Activated CD4-positive, alpha-beta T cell treated with anti-CD3 and anti-CD28 coated beads, Interleukin-2, amount 50 U/mL, for 48 hours (primary cell): ENCODE data around the gene GALNT18.

Experiments
- DNase-seq, 2 experiments: peaks; one replicate each; pipeline ENCODE4 v3.0.0-alpha.2; 2020

Gene GALNT18

DNA sequence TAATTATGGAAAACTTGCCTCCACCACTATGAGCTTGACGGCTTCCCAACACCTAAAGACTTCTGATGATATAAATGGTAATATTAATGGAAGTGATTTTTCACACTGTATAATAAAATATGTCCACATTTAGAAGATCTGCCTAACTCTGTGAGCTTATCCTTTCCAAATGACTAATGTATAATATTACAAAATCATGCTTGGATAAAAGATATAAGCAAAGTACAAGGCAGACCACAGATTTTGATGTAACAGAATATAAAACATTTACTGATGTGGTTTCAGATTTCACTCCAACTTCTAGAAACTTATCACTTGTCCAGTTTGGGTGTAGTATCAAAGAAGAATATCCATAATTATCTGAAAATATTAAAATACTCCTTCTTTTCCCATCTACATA, 36.9 kb downstream of the GALNT18 start:
- no peak for DNase-seq

DNA sequence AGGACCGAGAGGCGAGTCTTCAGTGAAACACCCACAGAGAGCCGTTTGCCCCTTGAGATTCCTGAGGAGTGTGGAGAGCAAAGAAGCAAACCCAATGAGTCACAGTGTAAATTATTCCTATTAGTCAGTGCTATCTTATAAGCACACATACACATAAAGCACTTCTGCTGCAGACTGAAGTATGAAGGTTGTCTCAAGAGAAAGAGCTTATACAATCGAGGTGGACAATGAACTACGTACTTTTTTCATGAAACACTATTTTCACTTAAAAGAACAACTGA, 37.3 kb downstream of the GALNT18 start:
- no peak for DNase-seq

DNA sequence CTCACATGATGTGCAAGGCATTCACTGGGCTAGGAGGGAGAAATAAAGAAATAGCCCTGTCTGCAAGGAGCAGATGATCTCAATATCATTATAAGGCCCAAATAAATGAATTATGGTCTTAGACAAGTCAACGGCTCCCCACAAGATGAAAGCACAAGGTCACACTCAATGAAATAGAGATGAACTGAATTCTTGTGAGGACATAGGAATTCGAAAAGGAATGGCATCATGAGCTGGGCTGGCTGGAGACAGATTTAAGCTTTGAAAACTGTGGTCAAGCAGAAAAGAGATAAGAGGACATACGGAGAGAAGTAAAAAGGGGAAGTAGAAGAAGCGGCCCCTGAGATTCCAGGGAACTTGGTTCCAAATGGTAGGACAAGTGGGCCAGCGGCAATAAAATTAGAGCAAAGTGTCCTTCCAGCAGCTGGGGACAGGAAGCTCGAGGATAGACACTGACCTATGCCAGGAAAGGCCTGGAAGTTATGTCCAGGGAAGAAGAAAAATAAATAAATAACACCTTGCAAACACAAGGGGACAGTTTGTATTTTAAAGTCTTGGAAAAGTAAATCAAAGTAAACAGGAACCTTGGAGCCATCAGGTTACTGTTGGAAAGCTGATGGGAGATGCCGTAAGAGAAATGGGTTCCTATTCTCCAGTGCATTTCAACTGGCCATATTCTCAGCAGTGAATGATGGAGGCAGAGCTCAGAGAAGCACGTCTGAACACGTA, 37.8 kb downstream of the GALNT18 start:
- no peak for DNase-seq

DNA sequence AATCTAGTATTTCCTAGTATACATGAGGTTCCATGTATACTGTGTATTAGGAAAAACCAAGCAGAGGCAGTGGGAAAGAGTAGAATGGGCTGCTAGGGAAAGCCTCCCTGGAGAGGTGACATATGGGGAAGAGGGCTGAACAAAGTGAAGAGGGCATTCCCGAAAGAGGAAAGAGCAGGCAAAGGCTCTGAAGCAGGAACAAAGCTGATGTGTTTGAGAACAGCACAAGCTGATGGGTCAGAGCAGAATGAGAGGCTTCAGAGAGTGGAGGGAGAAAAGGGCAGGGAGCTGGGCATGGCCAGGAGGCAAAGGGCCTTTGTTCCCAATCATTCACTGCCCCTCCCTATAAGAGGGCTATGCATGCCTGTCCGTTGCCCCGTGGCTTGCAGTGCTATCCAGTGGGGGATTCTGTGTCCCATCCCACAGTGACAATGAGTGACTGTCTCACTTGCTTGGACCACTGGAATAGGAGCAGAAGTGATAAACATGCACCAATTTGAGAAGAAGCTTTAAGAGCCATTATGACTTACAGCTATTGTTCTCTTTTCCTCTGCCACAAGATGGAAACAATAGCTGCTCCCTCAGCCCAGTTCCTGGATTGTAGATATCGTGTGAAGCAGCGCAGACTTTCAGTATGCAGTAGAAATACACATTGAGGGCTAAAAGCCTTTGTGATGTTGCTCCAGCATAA, 39.6 kb downstream of the GALNT18 start:
- DNase-seq, result no peak

DNA sequence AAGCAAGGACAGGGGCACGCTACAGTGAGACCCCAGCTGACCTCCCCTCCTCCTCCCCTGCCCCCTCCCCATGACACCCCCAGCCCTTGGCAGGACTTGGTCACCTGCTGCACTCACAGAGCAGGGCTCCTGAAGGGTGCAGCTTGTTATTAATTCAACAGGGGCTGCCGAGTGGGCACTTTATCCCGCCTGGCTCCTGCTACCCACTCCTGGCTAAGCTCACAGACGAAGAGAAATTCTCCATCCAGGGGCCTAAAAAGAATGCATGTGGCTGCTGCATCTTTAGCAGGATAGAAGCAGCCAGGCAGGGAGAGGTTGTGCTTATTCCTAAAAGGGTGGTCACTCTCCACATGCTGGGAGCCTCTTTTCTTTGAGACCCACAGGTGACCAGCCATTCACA, 40.3 kb downstream of the GALNT18 start:
- DNase-seq, result no peak

DNA sequence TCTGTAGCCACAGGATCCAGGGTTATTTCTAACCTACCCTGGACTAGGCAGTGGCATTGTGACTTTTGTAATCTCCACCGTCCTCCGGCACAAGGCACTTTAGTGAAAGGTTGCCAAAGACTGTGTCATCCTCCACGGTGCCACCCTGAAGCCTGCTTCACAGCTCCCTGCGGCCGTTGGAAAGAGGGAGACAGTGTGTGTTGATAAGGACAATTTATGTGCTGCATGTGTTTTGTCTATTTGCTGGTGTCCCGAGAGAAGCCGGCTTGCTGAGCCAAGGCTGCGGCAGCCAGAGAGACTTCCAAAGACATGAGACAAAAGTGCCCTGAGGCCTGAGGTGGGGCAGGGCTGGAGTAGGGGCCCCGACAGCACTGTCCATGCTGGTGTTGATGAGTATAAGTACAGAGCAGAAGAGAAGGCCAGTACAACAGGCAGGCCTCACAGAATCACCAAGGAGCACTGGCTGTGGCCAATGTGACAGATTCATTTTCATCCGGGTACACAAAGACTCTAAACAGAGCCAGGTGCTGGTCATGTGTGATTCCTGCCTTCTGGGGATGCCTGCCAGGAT, 40.9 kb downstream of the GALNT18 start:
- DNase-seq, result no peak

DNA sequence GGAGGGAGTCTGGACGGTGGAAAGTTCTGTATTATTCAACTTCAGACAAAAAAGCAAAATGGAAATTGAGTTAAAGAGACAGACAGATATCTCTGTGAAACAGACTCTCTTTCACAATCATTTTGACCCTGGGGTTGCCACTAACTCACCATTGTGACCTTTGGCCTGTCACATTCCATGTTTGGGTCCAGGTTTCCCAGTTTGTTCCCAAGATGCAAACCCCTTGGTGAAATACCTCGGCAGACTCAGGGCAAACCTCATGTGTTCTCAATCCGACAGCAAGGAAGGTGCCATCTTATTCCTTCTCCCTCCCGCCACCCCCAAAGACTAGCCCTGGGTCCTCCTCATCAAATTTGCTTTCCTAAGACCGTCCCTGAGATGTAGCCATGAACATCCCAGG, 41.8 kb downstream of the GALNT18 start:
- no peak for DNase-seq

DNA sequence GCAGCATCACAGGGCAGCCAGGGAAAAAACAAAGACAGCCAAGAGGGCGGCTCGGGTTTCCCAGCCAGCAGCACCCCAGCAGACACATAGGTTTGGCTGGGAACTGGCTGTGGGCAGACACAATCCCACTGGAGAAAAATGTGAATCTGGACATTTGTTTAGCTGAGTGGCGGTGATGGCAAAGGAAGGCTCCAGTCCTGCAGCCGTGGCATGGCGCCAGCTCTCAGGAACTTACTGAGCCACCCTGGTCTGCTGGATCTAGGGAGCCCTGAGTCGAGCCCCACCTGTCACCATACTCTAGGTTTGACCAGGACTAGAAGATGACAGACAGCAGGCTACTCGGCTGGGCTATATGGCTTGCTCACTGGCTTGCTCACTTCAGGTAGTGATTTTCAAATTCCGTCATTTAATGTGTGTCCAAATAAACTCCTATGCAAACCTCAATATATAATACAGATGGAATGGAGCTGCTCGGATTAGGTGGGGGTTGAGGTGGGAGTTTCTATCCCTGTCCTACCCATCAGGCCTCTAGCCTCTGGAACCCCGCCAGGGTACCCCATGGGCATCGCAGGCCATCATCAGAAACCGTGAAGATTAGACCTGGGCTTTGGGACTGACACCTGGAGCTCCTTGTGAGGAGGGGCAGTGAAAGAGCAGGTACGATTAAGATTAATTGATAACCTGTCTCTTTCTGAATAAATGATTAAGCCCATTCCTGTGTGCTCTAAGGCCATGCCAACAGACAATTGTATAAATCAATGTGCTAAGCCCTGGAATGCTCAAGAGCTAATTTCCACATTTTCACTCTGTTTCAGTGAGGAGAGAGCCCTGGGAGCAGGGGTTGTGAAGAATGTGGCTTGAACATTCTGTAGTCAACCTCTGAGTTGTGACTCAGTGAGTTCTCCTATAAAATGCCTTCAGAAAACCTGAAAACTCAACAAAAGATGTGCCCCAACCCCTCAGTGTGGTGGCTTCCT, 42.5 kb downstream of the GALNT18 start:
- no peak for DNase-seq

DNA sequence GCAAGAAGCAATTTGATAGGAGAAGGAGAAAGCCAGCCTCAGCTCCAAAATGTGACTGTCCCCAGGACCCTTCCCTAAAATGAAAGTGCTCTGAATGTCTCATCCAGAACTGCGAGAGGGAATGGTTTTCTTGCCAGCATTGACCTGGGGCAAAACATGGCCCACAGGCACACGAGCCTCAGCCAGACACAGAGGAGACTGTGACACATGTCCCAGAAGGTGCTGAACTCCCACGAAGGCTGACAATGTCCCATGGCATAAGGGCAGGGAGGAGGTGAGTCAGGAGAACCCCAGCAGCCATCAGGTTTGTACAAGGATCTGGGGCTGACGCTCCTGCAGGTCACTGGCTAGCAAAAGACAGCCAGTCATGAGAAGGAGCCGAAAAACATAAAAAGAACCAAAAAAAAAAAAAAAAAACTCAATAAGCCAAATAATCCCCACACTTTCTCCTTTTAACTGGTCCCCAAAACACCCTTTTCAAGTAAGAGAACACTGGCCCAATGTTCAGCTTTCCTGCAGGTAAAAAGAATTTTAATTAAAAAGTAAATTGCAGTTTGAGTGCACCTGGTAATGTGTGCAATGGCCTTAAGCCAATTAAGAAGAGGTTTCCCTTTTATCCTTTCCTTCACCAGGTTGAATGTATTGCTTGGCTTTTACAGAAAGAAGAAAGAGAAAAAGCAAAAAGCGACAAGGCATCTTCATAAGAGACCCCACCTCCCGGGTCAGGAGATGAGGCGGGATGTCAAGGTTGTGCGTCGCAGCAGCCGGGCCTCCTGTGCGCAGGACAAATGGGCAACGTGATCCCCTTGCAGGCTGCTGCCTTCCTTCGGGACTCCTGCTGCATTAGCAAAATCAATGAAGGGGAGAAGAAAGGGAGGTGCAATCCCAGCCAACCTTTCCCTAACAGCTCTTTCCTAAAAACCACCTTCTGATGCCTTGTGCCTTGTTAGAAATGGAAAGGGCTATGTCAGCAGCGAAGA, 43.6 kb downstream of the GALNT18 start:
- DNase-seq, result no peak

DNA sequence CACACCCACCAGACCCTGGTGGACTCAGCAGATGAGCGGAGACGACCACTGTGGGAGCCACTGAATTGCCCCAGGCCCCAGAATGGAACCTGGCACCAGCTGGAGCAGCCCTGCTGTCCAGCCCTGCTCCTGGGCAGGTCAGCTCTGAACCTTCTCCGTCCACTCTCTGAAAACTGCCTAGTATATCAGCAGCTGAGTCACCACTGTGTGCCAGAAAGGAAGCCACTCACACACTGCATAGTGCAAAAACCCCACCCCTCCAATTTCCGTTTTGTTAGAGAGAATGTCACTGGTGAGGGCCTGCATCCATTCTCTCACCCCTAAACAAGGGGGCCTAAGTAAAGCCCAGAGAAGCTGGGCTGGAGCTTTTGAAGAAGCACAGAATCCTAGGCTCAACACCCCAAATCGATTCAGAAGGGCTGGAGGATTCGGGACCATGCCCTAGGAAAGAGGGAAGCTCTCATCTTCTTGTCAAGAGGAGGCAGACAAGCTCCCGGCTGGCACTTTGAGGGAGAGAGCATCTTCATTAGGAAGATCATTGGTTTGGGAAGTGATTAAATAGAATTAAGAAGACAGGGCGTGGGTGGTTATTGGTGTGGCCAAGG, 44.5 kb downstream of the GALNT18 start:
- DNase-seq, result no peak

DNA sequence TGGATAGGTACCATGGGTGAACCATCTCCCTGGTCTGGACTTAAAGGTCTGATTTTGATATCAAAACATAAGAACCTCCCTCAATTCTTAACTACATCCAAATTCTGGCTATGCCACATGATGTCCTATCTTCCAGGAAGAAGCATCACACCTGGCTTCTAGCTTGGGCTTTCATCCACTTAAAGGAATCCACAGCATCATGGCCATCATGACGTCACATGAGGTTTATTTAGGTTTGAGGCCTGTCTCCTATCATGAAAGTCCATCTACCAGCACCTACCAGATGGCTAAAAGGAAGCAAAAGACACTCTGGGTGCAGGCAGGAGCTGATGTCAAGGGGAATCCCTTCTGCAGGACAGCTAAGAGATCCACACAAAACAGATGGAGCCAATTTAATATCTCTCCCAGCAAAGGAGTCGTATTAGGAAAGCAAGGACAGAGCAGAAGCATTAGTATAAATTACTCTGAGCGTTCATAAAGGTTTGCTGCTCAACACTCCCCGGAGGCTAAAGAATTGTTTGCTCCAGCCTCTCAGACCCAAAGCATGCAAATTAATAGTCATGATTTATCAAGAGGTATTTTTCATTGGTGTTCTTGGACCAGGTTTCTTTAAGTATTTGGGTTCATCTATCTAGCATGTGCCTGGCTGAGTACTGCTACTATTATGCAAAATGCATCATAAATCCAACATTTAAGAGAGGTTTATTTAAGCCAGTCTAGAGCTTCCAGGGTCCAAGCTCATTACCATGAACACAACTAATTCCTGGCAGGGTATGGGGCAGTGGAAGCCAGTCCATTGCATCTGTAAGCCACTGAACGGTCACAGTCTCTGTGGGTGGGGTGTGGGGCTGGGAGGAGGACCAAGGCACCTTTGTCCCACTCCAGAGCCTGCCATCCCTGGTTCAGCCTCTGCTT, 47.2 kb downstream of the GALNT18 start:
- no peak for DNase-seq

DNA sequence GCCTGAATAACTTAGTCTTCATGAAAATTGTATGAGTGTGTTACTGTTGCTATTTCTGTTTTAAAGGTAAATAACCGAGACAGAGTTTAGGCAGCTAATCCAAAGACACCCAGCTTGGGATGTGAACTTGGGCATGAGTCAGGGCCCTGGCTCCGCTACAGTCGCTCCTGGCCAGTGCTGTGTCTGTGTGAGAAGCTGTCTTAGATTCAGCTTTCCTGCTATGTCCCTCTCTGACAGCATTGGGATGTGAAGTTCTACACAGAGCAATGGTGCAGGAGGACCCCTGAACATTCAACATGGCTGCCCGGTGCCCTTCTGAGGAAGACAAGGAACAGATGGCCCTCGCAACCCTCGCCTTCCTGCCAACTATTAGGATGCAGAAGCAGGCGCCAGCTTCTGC, 49.4 kb downstream of the GALNT18 start:
- DNase-seq, result no peak

DNA sequence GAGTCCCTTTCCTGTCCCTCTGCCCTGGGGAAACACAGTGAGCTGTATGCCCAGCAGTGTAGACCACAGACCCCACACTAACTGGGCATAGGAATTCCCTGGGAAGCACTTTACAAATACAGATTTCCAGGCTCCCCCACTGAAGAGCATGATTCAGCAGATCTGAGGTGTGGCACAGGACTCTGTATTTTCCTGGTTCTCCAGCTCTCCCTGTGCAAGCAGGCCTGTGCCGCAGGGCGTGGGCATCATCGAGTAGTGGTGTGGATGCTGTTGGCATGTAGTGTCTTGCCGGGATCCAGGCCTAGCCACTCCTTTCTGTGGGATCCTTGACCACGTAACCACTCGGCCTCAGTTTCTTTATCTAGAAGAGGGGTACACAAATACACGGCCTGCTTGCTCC, 49.9 kb downstream of the GALNT18 start:
- no peak for DNase-seq

DNA sequence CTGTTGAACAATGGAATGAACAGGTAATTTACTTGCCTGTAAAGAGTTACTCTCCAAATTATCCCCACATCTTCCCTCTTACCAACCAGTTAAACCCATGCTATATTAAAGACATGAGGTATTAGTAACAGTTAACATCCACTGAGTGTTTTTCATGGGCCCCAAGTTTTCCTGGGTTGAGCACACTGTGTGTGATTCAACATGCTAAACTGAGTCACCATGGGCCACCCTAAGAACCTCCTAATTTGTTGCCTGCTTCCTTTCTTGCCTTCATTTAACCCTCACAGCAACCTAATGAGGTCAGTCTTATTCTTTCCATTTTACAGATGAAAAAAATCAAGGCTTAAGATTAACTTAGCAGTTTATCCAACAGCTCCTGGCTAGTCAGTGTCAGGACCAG, 51.0 kb downstream of the GALNT18 start:
- DNase-seq, result no peak

DNA sequence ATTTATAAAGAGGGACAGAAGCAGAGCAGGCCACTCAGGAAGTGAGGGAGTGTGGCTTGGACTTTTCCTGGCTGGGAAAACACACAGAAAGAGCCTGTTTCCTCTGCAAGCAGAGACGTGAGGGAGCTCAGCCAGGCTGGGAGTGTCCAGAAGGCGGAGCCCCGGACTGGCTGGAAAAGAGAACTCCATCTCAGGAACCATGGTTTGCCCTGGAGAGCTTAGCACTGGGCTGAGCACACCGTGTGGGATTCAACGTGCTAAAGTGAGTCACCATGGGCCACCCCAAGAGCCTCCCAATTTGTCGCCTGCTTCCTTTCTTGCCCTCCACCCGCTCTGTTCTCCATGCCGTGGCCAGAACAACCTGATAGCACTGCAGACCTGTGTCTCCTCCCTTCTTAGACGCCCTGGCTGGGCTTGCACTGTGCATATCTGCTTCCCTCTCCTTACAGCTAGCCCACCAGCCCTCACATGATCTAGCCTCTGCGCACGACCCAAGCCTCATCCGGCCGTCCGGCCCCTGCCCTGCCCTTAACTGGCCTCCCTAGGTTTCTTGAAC, 51.8 kb downstream of the GALNT18 start:
- no peak for DNase-seq

DNA sequence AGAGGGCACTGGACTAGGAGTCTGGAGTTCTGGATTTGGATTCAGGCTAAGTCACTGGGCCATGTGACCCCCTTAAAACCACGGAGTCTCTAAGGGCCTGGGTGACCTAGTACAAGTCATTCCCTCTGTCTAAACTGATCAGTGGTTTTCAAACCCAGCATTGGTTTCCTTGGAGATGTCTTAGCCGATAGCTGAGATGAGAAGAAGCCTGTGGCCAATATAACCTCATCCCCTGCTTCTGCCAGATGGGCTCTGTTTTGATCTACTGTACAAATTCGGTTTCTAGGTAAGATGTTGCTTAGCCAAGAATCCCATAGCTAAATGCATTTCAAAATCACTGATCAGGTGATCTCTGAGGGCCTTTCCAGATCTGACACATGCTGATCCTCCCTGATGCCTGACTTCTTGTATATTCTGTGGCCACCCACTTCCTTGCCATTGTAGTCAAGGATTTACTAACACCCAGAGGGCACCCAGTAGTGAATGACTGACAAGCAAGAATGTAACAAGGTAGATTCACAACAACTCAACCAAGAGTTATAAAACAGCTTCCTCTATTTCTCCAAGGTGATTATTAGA, 53.1 kb downstream of the GALNT18 start:
- DNase-seq, result no peak

DNA sequence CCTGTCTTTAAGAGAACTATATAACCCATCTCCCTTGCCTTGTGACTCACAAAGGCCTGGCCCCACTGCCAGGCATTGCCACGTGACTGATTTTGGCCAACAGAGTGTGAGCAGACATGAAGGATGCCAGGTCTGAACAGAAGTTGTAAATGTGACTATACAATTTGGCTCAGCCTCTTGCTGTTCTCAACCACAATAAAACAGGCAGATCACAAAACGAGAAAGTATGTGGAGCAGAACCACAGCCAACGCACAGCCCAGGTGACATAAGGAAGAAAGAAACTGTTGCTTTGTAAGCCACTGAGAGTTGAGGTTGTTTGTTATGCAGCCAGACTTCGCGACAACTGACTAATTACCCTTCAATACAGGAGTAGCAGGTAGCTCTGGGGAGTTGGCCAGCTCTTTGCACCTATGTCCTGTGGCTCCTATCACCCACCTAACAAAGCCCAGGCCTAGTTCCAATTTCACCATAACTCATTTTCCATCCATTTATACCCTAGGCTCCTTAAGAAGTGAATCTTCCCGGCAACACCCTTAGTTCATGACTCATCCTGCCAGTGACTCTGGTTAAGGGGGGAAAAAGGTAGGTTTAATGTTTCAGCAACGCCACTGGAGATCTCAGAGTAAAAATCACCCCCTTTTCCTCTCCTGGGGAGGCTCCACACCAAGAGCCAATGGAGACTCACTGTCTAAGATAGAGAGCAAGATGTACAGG, 53.7 kb downstream of the GALNT18 start:
- peak in 1 of 2 experiments; percentile 8 for DNase-seq

DNA sequence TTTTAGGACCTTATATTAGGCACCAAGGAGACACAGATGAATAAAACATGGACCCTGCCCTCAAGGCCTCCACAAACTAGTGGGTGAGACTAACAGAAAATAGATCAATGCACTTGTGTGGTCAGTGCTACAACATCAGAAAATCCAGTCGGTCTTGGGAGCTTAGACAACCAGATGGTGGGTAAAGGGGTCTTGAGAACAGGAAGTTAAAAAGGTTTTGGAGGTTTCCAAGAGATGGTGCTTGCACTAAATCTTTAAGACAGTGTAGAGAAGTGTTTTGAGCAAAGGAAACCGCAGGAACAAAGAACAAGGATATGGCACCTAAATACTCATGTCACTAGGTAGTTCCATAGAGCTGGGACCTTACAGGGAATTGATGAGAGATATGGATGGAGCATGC, 56.2 kb downstream of the GALNT18 start:
- DNase-seq, result no peak
